NK-92 (cell line): Measurements from ENCODE around the gene VPS35L.
"Not testable (repeated sequence)": the region's sequence is repeated elsewhere in the genome, so short reads cannot be mapped to it uniquely, and the experiment has no call there.

Source experiments
- DNase-seq: peaks from one replicate; lab custom pipeline; 2025; ENCODE audit not compliant: unreplicated experiment; lab: John Stamatoyannopoulos, UW

VPS35L gene

GRCh38 chr16:19528666-19529065, 26.8 kb upstream of the VPS35L start:
- no peak for DNase-seq

- DNase-seq, result no peak
These were observed 22.9 kb upstream of the VPS35L start for GRCh38 chr16:19532601-19533000.

- DNase-seq, result no peak
These were observed 15.1 kb upstream of the VPS35L start for GRCh38 chr16:19540241-19540970.

GRCh38 chr16:19542138-19542821, 13.2 kb upstream of the VPS35L start:
- no peak for DNase-seq

- DNase-seq, result not testable (repeated sequence)
These were observed 12.1 kb upstream of the VPS35L start for GRCh38 chr16:19543278-19543996.

- DNase-seq, result no peak
These were observed 7.4 kb upstream of the VPS35L start for GRCh38 chr16:19548144-19548543.

- DNase-seq, result no peak
These were observed 5.8 kb upstream of the VPS35L start for GRCh38 chr16:19549673-19550072.

- no peak for DNase-seq
These were observed 652 bp downstream of the VPS35L start for GRCh38 chr16:19555938-19556771.

- DNase-seq, result no peak
These were observed 3.9 kb downstream of the VPS35L start for GRCh38 chr16:19559242-19559910.

GRCh38 chr16:19560078-19560477, 4.6 kb downstream of the VPS35L start:
- no peak for DNase-seq

- DNase-seq, result no peak
These were observed 7.9 kb downstream of the VPS35L start for GRCh38 chr16:19563377-19563776.

GRCh38 chr16:19566362-19566761, 10.9 kb downstream of the VPS35L start:
- DNase-seq, result no peak

GRCh38 chr16:19567560-19567959, 12.1 kb downstream of the VPS35L start:
- DNase-seq, result no peak

- no peak for DNase-seq
These were observed 18.5 kb downstream of the VPS35L start for GRCh38 chr16:19573997-19574396.

GRCh38 chr16:19574615-19575014, 19.1 kb downstream of the VPS35L start:
- DNase-seq, result no peak

- no peak for DNase-seq
These were observed 23.0 kb downstream of the VPS35L start for GRCh38 chr16:19578378-19578971.

GRCh38 chr16:19582050-19582831, 26.7 kb downstream of the VPS35L start:
- DNase-seq, result no peak

GRCh38 chr16:19583665-19584300, 28.3 kb downstream of the VPS35L start:
- no peak for DNase-seq

- DNase-seq, result no peak
These were observed 33.2 kb downstream of the VPS35L start for GRCh38 chr16:19588661-19589060.
